Smooth muscle cell (in vitro differentiated cells): ENCODE measurements around the gene PCNA. TPM values are rescaled to one million over a fixed set of nuclear protein-coding genes. Genes with fewer than 3 reads are reported as not detected.
"Not testable (repeated sequence)": the region's sequence is repeated elsewhere in the genome, so short reads cannot be mapped to it uniquely, and the experiment has no call there.

ENCODE experiments used
- DNase-seq: peaks from one replicate; lab custom pipeline; 2025; ENCODE audit not compliant: unreplicated experiment; lab: John Stamatoyannopoulos, UW
- H2AFZ ChIP-seq: fragments of 200-600 bp; sonication (generic); 2 replicates; pipeline ENCODE4 v1.6.0; 2016; ENCODE audit warnings: antibody characterized with exemption, low read depth, mild to moderate bottlenecking
- H3F3A ChIP-seq: fragments of 200-600 bp; sonication (generic); 2 replicates; pipeline ENCODE4 v1.6.0; 2017; ENCODE audit warnings: antibody characterized with exemption, low read depth
- H3K27ac ChIP-seq: fragments of 200-600 bp; sonication (generic); 2 replicates; pipeline ENCODE4 v1.5.1; 2016; ENCODE audit warnings: low read depth, mild to moderate bottlenecking
- H3K27me3 ChIP-seq: fragments of 200-600 bp; sonication (generic); 2 replicates; pipeline ENCODE4 v1.6.1; 2016; ENCODE audit warnings: low read depth, mild to moderate bottlenecking
- H3K36me3 ChIP-seq: fragments of 200-600 bp; sonication (generic); 2 replicates; pipeline ENCODE4 v1.5.1; 2016; ENCODE audit warnings: low read depth
- H3K4me1 ChIP-seq: fragments of 200-600 bp; sonication (generic); 2 replicates; pipeline ENCODE4 v1.5.1; 2016; ENCODE audit warnings: low read depth
- H3K4me2 ChIP-seq: fragments of 200-600 bp; sonication (generic); 2 replicates; pipeline ENCODE4 v1.6.0; 2016; ENCODE audit warnings: mild to moderate bottlenecking
- H3K4me3 ChIP-seq: fragments of 200-600 bp; sonication (generic); 2 replicates; pipeline ENCODE4 v1.5.1; 2016; ENCODE audit warnings: mild to moderate bottlenecking
- H3K79me2 ChIP-seq: fragments of 200-600 bp; sonication (generic); 2 replicates; pipeline ENCODE4 v1.6.0; 2016; ENCODE audit warnings: low read depth, mild to moderate bottlenecking
- H3K9ac ChIP-seq: fragments of 200-600 bp; sonication (generic); 2 replicates; pipeline ENCODE4 v1.6.0; 2016; ENCODE audit warnings: low read depth
- H3K9me3 ChIP-seq: fragments of 200-600 bp; sonication (generic); replicated peaks from 2 replicates; pipeline ENCODE4 v1.5.1; 2016; ENCODE audit warnings: low read depth
- H4K20me1 ChIP-seq: fragments of 200-600 bp; sonication (generic); 2 replicates; pipeline ENCODE4 v1.6.0; 2016; ENCODE audit warnings: low read depth
- CTCF ChIP-seq: fragments of 200-600 bp; sonication (generic); IDR thresholded peaks from 2 replicates; pipeline ENCODE4 v1.5.1; 2017; ENCODE audit warnings: borderline replicate concordance, mild to moderate bottlenecking, antibody characterized with exemption; ENCODE audit not compliant: insufficient read depth, poor library complexity, severe bottlenecking
- WGBS: methylation state at CpG from one replicate; pipeline ENCODE4 v1.1.7; 2016; ENCODE audit warnings: low lambda C conversion rate; 5-methylcytosine and 5-hydroxymethylcytosine counted together
- polyA plus RNA-seq: library from polyadenylated mRNA; unstranded; fragments of >200 nt; fragmentation: Nextera tagmentation; extraction: Ambion mirVana; gene quantifications from 2 replicates; pipeline ENCODE4 v1.2.1, GENCODE V29; 2016
- total RNA-seq: library from RNA; depleted of rRNA; stranded (reverse); fragments of >200 nt; gene quantifications from 2 replicates; pipeline ENCODE4 v1.2.3, GENCODE V29; 2014

PCNA gene
- total and polyA plus RNA-seq, 2 experiments from 2014 or later, result 78.7 to 178 TPM

DNA sequence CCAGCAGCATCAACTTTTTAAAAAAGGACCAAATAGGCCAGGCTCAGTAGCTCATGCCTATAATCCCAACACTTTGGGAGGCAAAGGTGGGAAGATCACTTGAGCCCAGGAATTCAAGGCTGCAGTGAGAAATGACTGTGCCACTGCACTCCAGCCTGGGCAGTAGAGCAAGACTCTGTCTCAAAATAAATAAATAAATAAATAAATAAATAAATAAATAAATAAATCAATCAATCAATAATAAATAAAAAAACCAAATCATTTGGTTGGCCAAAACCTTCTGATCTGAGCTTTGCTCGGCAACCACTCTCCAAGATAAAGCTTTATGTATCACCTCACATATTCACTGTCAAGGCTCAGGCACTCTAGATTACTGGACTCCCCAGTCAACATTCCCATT is 20.7 kb downstream of the PCNA start:
- H3K4me1 ChIP-seq, H3K9me3 ChIP-seq, H3K4me2 ChIP-seq, DNase-seq, H3K36me3 ChIP-seq, H2AFZ ChIP-seq, H3K79me2 ChIP-seq, H3F3A ChIP-seq, H3K9ac ChIP-seq, H3K27ac ChIP-seq, H3K4me3 ChIP-seq, H3K27me3 ChIP-seq: not testable (repeated sequence)
- peaks cover 44% of the 10 kb centered on the region for H4K20me1 ChIP-seq
- 100% methylated on average over 1 of the region's 1 CpG for WGBS

- Histone ChIP-seq H2AFZ (no peak overlapping the region), H3F3A (no peaks in the 10 kb centered on the region), H3K9me3 (no peaks in the 10 kb centered on the region), H4K20me1 (peaks cover 29% of the 10 kb centered on the region), H3K4me2 (no peak overlapping the region), H3K4me3 (no peak overlapping the region), H3K36me3 (peaks cover 7% of the 10 kb centered on the region), H3K4me1 (no peaks in the 10 kb centered on the region), H3K79me2 (no peaks in the 10 kb centered on the region), H3K27ac (no peak overlapping the region), H3K9ac (no peak overlapping the region), H3K27me3 (no peaks in the 10 kb centered on the region)
- no peak for TF ChIP-seq CTCF
- WGBS, result 98% methylated on average over 2 of the region's 2 CpGs
- no peak for DNase-seq
Observed at GRCh38 chr20:5096463-5096862, 23.3 kb downstream of the PCNA start.

DNA sequence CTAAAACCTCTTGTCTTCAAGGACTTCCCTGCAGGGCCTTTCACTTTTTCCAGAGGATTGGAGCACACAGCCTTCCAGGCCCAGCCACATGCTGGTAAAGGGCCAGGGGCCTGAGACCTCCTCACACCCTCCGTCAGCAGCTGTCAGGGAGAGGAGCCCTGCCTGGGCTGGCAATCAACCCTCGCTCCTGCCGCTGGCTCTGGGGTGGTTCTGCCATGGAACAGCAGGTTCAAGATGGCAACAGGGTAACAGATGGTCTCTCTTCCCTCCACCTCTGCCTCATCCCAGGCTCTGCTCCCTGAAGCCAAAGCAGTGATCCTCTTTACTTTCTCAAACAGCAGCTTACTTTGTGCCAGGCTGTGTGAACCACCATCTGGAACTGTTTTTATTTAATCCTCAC is 23.8 kb downstream of the PCNA start:
- H2AFZ ChIP-seq, result no peak overlapping the region
- H3K9ac ChIP-seq, result no peak overlapping the region
- WGBS, result 100% methylated on average over 3 of the region's 3 CpGs
- H3K36me3 ChIP-seq, result peaks cover 7% of the 10 kb centered on the region
- H3K4me2 ChIP-seq, result no peak overlapping the region
- H3F3A ChIP-seq, result no peaks in the 10 kb centered on the region
- no peak for TF ChIP-seq CTCF
- H4K20me1 ChIP-seq, result peaks cover 23% of the 10 kb centered on the region
- H3K4me3 ChIP-seq, result no peak overlapping the region
- no peaks in the 10 kb centered on the region for H3K4me1 ChIP-seq
- H3K27me3 ChIP-seq, result no peaks in the 10 kb centered on the region
- H3K79me2 ChIP-seq, result no peaks in the 10 kb centered on the region
- no peak for DNase-seq
- no peak overlapping the region for H3K27ac ChIP-seq
- H3K9me3 ChIP-seq, result no peaks in the 10 kb centered on the region

DNA sequence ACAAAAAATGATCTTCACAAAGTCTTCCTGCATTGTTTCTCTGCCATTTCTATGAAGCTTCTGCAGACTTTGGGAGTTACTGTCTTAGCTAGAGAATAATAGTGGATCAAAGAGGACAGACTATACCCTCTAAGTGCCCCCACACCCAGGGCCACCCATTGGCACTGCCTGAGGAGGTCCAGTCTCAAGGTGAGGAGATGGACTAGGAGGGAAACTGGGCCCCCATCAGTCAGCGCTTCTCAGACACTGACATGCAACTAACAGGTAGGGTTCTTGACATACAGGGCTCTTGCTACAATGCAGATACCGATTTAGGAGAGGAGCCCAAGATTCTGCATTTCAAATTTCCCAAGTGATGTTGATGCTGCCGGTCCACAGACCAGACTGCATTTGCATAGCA is 24.3 kb downstream of the PCNA start:
- no peaks in the 10 kb centered on the region for H3K79me2 ChIP-seq
- H3K9ac ChIP-seq, result no peak overlapping the region
- no peak overlapping the region for H3K4me2 ChIP-seq
- no peaks in the 10 kb centered on the region for H3K4me1 ChIP-seq
- 93% methylated on average over 3 of the region's 3 CpGs for WGBS
- no peak overlapping the region for H3K27ac ChIP-seq
- H2AFZ ChIP-seq, result no peak overlapping the region
- no peak for TF ChIP-seq CTCF
- H3K9me3 ChIP-seq, result no peaks in the 10 kb centered on the region
- no peak for DNase-seq
- no peaks in the 10 kb centered on the region for H3K27me3 ChIP-seq
- H4K20me1 ChIP-seq, result peaks cover 19% of the 10 kb centered on the region
- no peak overlapping the region for H3K4me3 ChIP-seq
- peaks cover 7% of the 10 kb centered on the region for H3K36me3 ChIP-seq
- H3F3A ChIP-seq, result no peaks in the 10 kb centered on the region
